Activated CD4-positive, alpha-beta memory T cell treated with anti-CD3 and anti-CD28 coated beads for 36 hours (primary cell): ENCODE results near the gene INSL3. TPM values are rescaled to one million over a fixed set of nuclear protein-coding genes. Genes with fewer than 3 reads are reported as not detected.

Source experiments
- CTCF ChIA-PET: fragments of 350-600 bp; sonication (Branson Sonifier 250); formaldehyde crosslinking; loops from one replicate; lab custom pipeline; 2021; ENCODE audit warnings: antibody characterized with exemption, inconsistent platforms; lab: Charles Lee
- POLR2A ChIA-PET: fragments of 350-600 bp; sonication (Branson Sonifier 250); formaldehyde crosslinking; loops from one replicate; lab custom pipeline; 2021; ENCODE audit warnings: antibody characterized with exemption; lab: Charles Lee
- DNase-seq: peaks from one replicate; pipeline ENCODE4 v3.0.0-alpha.2; 2020
- H3K27ac Mint-ChIP-seq: one replicate; pipeline ENCODE4 v1.8.0; 2021; ENCODE audit warnings: mixed read lengths
- H3K27me3 Mint-ChIP-seq: one replicate; pipeline ENCODE4 v1.8.0; 2021; ENCODE audit warnings: mixed read lengths
- H3K36me3 Mint-ChIP-seq: one replicate; pipeline ENCODE4 v1.8.0; 2021; ENCODE audit warnings: mixed read lengths
- H3K4me1 Mint-ChIP-seq: one replicate; pipeline ENCODE4 v1.8.0; 2021; ENCODE audit warnings: low read depth, mixed read lengths
- H3K4me3 Mint-ChIP-seq: one replicate; pipeline ENCODE4 v1.8.0; 2021; ENCODE audit warnings: mild to moderate bottlenecking, mixed read lengths
- H3K9me3 Mint-ChIP-seq: one replicate; pipeline ENCODE4 v1.8.0; 2021; ENCODE audit warnings: mixed read lengths
- intact Hi-C: fragments of 100-400 bp; cut with micrococcal nuclease; formaldehyde crosslinking; loops from one replicate; pipeline ENCODE4 v1.15.1; 2023
- total RNA-seq, 2 experiments: library from RNA; stranded (reverse); gene quantifications; one replicate each; pipeline ENCODE4 v1.2.3, GENCODE V29; 2021

INSL3 gene, protein sequence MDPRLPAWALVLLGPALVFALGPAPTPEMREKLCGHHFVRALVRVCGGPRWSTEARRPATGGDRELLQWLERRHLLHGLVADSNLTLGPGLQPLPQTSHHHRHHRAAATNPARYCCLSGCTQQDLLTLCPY
- 1 to 10 TPM; 6.8 to 8.3 TPM for total RNA-seq

DNA sequence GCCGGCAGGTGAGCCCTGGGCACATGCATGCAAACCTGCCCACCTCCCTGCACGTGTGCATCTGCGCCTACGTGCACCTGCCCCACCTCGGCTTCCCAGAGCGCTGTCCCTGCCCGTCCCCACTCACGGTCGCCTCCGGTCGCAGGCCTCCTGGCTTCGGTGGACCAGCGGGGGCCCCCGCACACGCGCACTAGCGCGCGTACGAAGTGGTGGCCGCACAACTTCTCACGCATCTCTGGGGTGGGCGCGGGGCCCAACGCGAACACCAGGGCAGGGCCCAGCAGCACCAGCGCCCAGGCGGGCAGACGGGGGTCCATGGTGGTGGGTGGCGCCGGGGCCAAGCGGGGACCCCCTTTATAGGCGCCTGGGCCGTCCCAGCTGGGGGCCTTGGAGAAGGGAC is at the start of gene INSL3:
INSL3 (minus strand) TSS at position 330 of the 400 bp plus-strand sequence; CDS start at position 317, 13 bp downstream.
- Mint-ChIP-seq H3K27me3 (no peaks in the 10 kb centered on the region), H3K9me3 (no peaks in the 10 kb centered on the region), H3K4me1 (no peaks in the 10 kb centered on the region), H3K27ac (no peak within 1 kb of the TSS), H3K4me3 (no peak within 1 kb of the TSS), H3K36me3 (peaks cover 8% of the 10 kb centered on the region)
- ChIA-PET CTCF (interaction anchor here (1.9 kb wide), 1 partner anchor 38 kb away, joined by 7 read pairs; the partner anchor contains the start of gene RPL18A), POLR2A (interaction anchor here (0.6 to 1.0 kb wide), 2 partner anchors 8 to 49 kb away, joined by 3 read pairs; no protein-coding TSS in a partner anchor)
- no peak for DNase-seq
- intact Hi-C loops, result no loop called here

DNA sequence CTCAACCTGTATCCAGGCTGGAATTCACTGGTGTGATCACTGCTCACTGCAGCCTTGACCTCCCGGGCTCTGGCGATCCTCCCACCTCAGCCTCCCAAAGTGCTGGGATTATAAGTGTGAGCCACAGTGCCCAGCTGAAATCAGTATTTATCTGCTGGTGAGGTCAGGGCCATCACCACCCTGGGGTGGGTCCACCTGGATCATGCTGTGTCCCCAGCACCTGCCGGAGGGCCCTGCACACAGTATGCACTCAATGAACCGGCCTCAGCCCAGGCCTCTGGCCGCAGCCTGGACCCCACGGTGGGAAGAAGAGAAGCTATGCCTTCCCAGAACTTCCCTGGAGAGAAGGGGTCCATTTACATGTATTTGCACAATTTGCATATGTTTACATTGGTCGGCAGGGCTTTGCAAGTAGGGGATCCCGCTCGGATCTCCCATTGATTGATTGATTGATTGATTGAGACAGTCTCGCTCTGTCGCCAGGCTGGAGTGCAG is 47.8 kb upstream of the INSL3 start:
- Mint-ChIP-seq H3K36me3 (peaks cover 6% of the 10 kb centered on the region), H3K4me1 (peaks cover 17% of the 10 kb centered on the region), H3K4me3 (no peak overlapping the region), H3K27me3 (no peaks in the 10 kb centered on the region), H3K27ac (no peak overlapping the region), H3K9me3 (no peaks in the 10 kb centered on the region)
- intact Hi-C loops, result no loop called here
- DNase-seq, result no peak
- ChIA-PET CTCF (interaction anchor here (1.1 to 4.9 kb wide), 3 partner anchors 62 to 128 kb away, joined by 5 to 42 read pairs (median 14); partner anchors contain the start of gene CCDC124), POLR2A (no interaction called here)

DNA sequence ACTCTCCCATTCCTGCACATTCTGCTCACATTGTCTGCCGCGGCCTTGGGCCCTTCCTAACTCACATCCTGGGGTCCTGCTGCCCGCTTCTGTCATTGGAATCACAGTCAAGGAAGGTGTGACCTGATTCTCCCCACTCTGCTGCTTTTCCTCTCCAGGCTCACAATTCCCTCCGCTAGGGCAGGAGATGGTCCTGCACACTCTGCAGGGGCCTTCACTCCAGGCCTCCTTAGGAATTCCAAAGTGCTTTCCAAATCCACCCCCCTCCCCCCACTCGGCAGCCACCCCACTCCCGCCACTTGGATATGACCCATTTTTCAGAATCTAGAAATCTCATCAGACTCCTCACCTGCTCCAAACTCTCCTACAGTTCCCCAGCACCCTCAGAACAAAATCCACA is 47.4 kb upstream of the INSL3 start:
- no peak for DNase-seq
- Mint-ChIP-seq H3K4me3 (no peak overlapping the region), H3K4me1 (peaks cover 17% of the 10 kb centered on the region), H3K36me3 (peaks cover 9% of the 10 kb centered on the region), H3K27ac (no peak overlapping the region), H3K27me3 (no peaks in the 10 kb centered on the region), H3K9me3 (no peaks in the 10 kb centered on the region)
- POLR2A ChIA-PET, result no interaction called here
- CTCF ChIA-PET, result interaction anchor here (4.9 kb wide), 1 partner anchor 64 kb away, joined by 42 read pairs; the partner anchor contains the start of gene CCDC124
- intact Hi-C loops, result no loop called here

DNA sequence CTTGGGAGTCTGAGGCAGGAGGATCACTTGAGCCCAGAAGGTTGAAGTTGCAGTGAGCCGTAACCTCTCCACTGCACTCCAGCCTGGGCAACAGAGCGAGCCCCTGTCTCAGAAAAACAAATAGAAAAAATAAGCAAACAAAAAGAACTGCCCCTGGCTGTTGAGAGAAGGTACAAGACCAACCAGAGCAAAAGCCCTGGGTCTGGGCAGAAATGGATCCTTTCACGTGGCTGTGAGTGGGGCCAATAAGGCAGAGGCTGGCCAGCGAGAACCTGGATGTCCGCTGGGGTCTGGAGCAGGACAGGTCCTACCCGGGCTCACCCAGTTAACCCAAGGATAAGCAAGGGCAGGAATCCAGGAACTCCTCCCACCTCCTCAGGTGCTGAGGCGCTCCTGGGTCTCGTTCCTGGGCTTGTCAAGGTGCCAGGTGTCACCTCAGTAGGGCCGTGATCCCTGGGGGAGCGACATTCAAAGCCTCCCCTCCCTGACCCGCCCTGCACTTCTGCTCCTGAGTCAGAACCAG is 45.7 kb upstream of the INSL3 start:
- Mint-ChIP-seq H3K9me3 (no peaks in the 10 kb centered on the region), H3K4me1 (peaks cover 23% of the 10 kb centered on the region), H3K4me3 (no peak overlapping the region), H3K27ac (no peak overlapping the region), H3K27me3 (no peaks in the 10 kb centered on the region), H3K36me3 (peaks cover 21% of the 10 kb centered on the region)
- POLR2A ChIA-PET, result interaction anchor here (0.6 to 4.0 kb wide), 2 partner anchors 10 to 65 kb away, joined by 3 to 16 read pairs; partner anchors contain the start of gene CCDC124
- intact Hi-C loops, result no loop called here
- CTCF ChIA-PET, result no interaction called here
- DNase-seq, result no peak

DNA sequence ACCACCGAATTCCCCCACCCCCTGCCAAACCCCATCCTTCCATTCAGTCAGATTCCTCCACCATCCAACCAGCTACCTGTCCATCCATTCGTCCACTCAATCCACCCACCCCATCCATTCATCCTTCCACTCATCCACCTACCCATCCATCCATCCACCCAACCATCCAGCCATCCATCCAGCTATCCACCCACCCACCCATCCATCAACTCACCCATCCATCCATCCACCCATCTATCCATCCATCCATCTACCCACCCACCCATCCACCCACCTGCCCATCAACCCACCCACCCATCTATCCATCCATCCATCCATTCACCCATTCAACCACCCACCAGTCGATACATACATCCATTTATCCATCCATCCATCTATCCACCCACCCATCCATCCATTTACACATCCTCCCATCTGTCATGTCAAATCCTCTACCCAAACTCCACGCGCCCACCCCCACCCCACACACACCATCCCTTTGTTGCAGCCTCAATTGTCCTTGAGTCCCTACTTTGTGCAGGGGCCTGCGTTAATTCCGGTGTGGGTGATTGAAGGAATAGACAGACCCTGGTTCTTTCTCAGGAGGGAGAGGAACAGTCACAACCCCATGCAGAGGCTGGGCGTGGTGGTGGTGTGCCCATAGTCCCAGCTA is 45.1 kb upstream of the INSL3 start:
- Mint-ChIP-seq H3K27me3 (no peaks in the 10 kb centered on the region), H3K4me1 (peaks cover 24% of the 10 kb centered on the region)
- intact Hi-C loops, result no loop called here

DNA sequence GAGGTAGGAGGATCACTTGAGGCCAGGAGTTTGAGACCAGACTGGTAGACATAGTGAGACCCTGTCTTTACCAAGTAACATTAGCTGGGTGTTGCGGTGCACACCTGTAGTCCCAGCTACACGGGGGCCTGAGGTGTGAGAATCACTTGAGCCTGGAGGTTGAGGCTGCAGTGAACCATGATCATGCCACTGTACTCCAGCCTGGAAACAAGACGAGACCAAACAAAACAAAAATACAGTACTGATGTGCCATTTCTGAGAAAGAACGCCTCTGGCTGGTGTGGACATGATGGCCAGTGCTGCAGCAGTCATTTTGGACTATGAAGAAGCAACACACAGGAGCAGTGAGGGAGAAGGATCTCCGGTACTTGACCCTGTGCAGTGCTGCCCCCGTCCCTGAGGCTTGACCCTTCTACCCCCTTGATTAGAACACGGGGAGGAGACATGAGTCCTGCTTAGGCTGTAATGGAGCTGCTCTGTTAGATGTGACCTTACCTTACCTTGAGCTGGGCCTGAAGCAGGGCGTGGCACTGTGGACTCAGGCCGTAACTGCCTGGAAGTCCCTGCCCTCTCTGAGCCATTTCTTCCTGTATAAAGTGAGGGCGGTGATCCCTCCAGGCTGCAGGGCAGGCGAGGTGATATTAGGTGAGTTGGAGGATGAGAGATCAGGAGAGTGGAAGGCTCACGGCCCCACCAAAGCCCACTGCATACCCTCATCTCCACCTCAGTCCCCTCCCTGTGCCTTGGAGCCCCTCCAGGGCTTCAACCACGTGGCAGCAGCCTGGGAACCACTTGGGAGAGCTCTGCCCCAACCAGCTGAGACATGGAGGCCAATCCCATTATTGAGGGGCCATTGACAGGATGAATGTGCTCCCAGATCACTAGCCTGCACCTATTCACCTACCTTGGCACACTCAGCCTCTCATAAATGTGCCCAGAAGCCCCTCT is 44.3 kb upstream of the INSL3 start:
- Mint-ChIP-seq H3K27me3 (no peaks in the 10 kb centered on the region), H3K4me1 (peaks cover 27% of the 10 kb centered on the region), H3K27ac (peak overlapping the region; percentile 50), H3K9me3 (no peaks in the 10 kb centered on the region), H3K4me3 (no peak overlapping the region), H3K36me3 (peaks cover 35% of the 10 kb centered on the region)
- ChIA-PET POLR2A (interaction anchor here (1.1 to 7.8 kb wide), 4 partner anchors 16 to 135 kb away, joined by 3 to 99 read pairs (median 10); partner anchors contain the start of genes CCDC124 and JAK3), CTCF (interaction anchor here (1.3 to 2.3 kb wide), 4 partner anchors 10 to 260 kb away, joined by 3 to 11 read pairs (median 4); partner anchors contain the start of gene CCDC124)
- intact Hi-C loops, result no loop called here
- DNase-seq, result no peak

More for the DNA sequence above, 45.1 kb upstream of the INSL3 start:
- H3K4me3 Mint-ChIP-seq, result no peak overlapping the region
- H3K36me3 Mint-ChIP-seq, result peaks cover 27% of the 10 kb centered on the region
- no peak for DNase-seq
- H3K9me3 Mint-ChIP-seq, result no peaks in the 10 kb centered on the region
- ChIA-PET POLR2A (interaction anchor here (1.1 to 7.8 kb wide), 4 partner anchors 17 to 134 kb away, joined by 3 to 99 read pairs (median 10); partner anchors contain the start of genes CCDC124 and JAK3), CTCF (interaction anchor here (2.3 kb wide), 1 partner anchor 66 kb away, joined by 11 read pairs; the partner anchor contains the start of gene CCDC124)
- H3K27ac Mint-ChIP-seq, result no peak overlapping the region

DNA sequence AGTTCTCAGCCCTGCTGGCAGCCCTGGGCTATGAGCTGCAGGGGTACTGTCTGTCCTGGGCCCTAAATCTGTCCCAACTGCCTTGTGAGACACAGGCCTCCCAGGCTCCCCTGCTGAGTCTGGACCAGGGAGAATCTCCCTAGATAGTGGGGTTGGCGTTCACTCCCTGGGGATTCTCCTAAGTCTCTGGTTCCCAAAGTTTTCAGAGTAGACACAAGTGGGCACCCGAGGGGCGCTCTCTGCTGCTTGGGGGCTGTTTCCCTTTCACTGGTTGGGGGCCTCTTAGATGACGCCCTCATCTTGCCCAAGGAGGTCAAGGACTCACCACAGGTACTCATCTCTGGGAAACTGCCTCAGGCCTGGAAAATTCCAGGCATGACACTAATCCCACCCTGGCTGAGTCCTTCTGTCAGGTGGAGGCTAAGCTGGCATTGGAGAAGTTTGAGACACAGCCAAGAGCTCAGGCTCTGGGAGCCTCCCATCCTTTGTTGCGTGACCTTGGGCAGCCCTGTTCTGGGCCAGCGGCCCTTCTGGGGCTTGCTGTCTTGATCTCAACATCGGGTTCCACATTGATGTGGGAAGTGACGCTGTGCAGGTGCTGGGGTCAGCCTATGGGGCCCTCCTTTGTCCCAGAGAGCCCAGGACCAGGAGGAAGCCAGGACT is 42.3 kb upstream of the INSL3 start:
- H3K4me3 Mint-ChIP-seq, result no peak overlapping the region
- H3K36me3 Mint-ChIP-seq, result peaks cover 46% of the 10 kb centered on the region
- H3K9me3 Mint-ChIP-seq, result no peaks in the 10 kb centered on the region
- H3K4me1 Mint-ChIP-seq, result peaks cover 35% of the 10 kb centered on the region
- H3K27ac Mint-ChIP-seq, result peak overlapping the region; percentile 64
- peaks cover 3% of the 10 kb centered on the region for H3K27me3 Mint-ChIP-seq
- CTCF ChIA-PET, result interaction anchor here (1.0 kb wide), 1 partner anchor 75 kb away, joined by 3 read pairs; no protein-coding TSS in a partner anchor
- POLR2A ChIA-PET, result interaction anchor here (1.0 to 7.8 kb wide), 5 partner anchors 9 to 113 kb away, joined by 3 to 99 read pairs (median 9); partner anchors contain the start of genes CCDC124, FCHO1, JAK3 and SLC5A5
- intact Hi-C loops, result no loop called here
- DNase-seq, result no peak

DNA sequence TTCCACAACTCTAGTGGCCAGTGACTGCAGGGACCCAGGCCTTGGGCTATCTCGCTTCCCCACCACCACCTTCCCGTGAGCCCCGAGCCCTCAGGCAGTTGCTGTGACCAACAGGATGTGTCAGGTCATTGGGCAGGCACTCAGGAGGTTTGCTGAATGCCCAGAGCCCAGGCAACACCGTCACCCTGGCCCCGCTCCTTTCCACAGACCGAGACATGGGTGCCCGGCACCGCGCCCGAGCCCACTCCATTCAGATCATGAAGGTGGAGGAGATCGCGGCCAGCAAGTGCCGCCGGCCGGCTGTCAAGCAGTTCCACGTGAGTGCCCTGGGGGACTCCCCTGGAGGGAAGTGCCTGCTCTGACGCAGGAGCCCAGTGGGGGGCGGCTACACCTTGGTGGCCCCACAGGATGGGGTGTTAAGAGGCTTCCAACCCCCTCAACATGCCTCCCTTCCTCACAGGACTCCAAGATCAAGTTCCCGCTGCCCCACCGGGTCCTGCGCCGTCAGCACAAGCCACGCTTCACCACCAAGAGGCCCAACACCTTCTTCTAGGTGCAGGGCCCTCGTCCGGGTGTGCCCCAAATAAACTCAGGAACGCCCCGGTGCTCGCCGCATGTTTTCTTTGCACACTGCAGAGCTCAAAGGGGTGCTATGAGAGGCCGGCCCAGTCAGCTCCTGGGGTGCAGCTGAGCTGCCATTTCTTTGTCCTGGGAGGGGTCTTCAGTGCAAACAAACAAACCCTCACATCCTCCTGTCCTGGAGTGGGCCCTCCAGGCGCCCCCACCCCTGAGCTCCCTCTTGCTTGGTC is 41.6 kb upstream of the INSL3 start:
- peak overlapping the region; percentile 99 for H3K27ac Mint-ChIP-seq
- intact Hi-C loops, result no loop called here
- H3K27me3 Mint-ChIP-seq, result peaks cover 3% of the 10 kb centered on the region
- DNase-seq, result no peak
- peaks cover 46% of the 10 kb centered on the region for H3K36me3 Mint-ChIP-seq
- peaks cover 35% of the 10 kb centered on the region for H3K4me1 Mint-ChIP-seq
- POLR2A ChIA-PET, result interaction anchor here (1.0 to 7.8 kb wide), 6 partner anchors 9 to 112 kb away, joined by 3 to 99 read pairs (median 12); partner anchors contain the start of genes CCDC124, FCHO1, JAK3 and SLC5A5
- H3K4me3 Mint-ChIP-seq, result peak overlapping the region; percentile 37
- no peaks in the 10 kb centered on the region for H3K9me3 Mint-ChIP-seq
- CTCF ChIA-PET, result interaction anchor here (0.6 to 1.0 kb wide), 3 partner anchors 8 to 76 kb away, joined by 3 read pairs; partner anchors contain the start of gene CCDC124

DNA sequence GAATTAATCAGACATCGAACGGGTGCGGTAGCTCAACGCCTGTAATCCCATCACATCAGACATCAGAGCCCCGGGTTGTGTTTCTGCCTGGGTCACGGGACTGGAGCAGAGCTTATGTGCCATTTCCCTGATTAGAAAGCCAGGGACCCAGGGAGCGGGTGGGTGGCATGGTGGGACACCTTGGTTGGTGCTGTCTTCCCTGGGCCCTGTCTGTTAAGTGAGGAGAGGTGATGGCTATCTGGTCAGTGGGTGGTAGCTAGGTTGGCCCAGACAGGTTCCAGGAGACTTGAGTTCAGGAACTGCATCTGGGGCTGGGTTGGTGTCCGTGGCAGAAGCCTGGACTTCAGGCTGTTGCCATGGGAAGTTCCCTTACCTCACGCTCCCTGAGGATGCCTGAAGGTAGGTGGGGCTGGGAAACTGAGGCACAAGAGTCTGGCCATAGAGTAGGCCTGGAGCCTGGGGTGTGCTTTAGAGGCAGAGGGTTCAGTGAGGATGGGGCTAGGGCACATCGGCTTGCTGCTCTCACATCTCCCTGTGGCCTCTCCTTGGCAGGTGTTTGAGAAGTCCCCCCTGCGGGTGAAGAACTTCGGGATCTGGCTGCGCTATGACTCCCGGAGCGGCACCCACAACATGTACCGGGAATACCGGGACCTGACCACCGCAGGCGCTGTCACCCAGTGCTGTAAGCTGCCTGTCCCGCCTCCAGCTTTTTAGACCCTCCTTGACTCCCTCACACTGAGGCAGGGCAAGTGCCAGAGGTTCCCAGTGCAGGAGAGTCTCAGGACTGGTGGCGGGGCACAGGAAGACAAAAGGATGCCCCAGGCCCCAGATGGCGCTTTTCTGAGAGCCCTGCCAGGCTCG is 40.5 kb upstream of the INSL3 start:
- H3K4me1 Mint-ChIP-seq, result peaks cover 35% of the 10 kb centered on the region
- no peaks in the 10 kb centered on the region for H3K9me3 Mint-ChIP-seq
- intact Hi-C loops, result no loop called here
- ChIA-PET CTCF (interaction anchor here (0.6 to 4.0 kb wide), 4 partner anchors 10 to 71 kb away, joined by 3 to 186 read pairs (median 18); partner anchors contain the start of genes CCDC124 and SLC5A5), POLR2A (interaction anchor here (0.6 to 7.8 kb wide), 4 partner anchors 10 to 133 kb away, joined by 3 to 99 read pairs (median 66); partner anchors contain the start of genes CCDC124, JAK3 and SLC5A5)
- no peak for DNase-seq
- peak overlapping the region; percentile 100 for H3K4me3 Mint-ChIP-seq
- peak overlapping the region; percentile 99 for H3K27ac Mint-ChIP-seq
- H3K36me3 Mint-ChIP-seq, result peaks cover 46% of the 10 kb centered on the region
- H3K27me3 Mint-ChIP-seq, result peaks cover 3% of the 10 kb centered on the region
